Panc1 (cell line): ENCODE data around the gene PIGP. TPM values are rescaled to one million over a fixed set of nuclear protein-coding genes. Genes with fewer than 3 reads are reported as not detected.
A peak's percentile ranks its signal among the peaks of the same experiment; 100 is the strongest.
"Not testable (repeated sequence)": the region's sequence is repeated elsewhere in the genome, so short reads cannot be mapped to it uniquely, and the experiment has no call there.

Experiments used
- ATAC-seq: fragments of 200-7000 bp; cut with Tn5 transposase; 2 replicates; pipeline ENCODE4 v1.9.1; 2020; ENCODE audit warnings: mild to moderate bottlenecking, moderate library complexity
- BruUV-seq: library from RNA; stranded (reverse); fragments of 400-500 nt; replicated peaks from 2 replicates; lab custom pipeline; 2021; lab: Mats Ljungman, UMichigan
- CTCF ChIA-PET: fragments of 300-600 bp; sonication (Branson Sonifier 250); formaldehyde crosslinking; loops from one replicate; lab custom pipeline; 2022; ENCODE audit warnings: antibody characterized with exemption; lab: Charles Lee
- POLR2A ChIA-PET: fragments of 300-600 bp; sonication (Branson Sonifier 250); formaldehyde crosslinking; loops from one replicate; lab custom pipeline; 2022; ENCODE audit warnings: antibody characterized with exemption; lab: Charles Lee
- DNase-seq: peaks from one replicate; pipeline ENCODE4 v3.0.0-alpha.2; 2010; ENCODE audit warnings: low read depth, low spot score
- H3K27ac ChIP-seq: 2 replicates; pipeline ENCODE4 v1.5.1; 2011; ENCODE audit warnings: mild to moderate bottlenecking, low read length, inconsistent platforms
- H3K27me3 ChIP-seq: fragments of 200-500 bp; sonication (Bioruptor generic); 2 replicates; pipeline ENCODE4 v1.6.0; 2014; ENCODE audit warnings: low read length, inconsistent platforms; ENCODE audit not compliant: control insufficient read depth, insufficient read depth
- H3K36me3 ChIP-seq: fragments of 200-500 bp; sonication (Bioruptor generic); 2 replicates; pipeline ENCODE4 v1.5.1; 2014; ENCODE audit warnings: inconsistent platforms, mild to moderate bottlenecking, low read length, moderate library complexity; ENCODE audit not compliant: control insufficient read depth, insufficient read depth
- H3K4me1 ChIP-seq: 2 replicates; pipeline ENCODE4 v1.5.1; 2011; ENCODE audit warnings: inconsistent platforms, mild to moderate bottlenecking, low read length, moderate library complexity; ENCODE audit not compliant: control insufficient read depth, insufficient read depth
- H3K4me3 ChIP-seq, 2 experiments: 2 replicates each; pipeline ENCODE4 v1.5.1; 2011 to 2012; ENCODE audit warnings: low read depth in 2 of 2, low read length in 2 of 2, mild to moderate bottlenecking in 2 of 2, inconsistent platforms in 1 of 2, moderate library complexity in 1 of 2
- H3K9me3 ChIP-seq: fragments of 200-500 bp; sonication (Bioruptor generic); 2 replicates; pipeline ENCODE4 v1.5.1; 2014; ENCODE audit warnings: low read depth, mild to moderate bottlenecking, inconsistent platforms, low read length, moderate library complexity; ENCODE audit not compliant: control insufficient read depth, insufficient read depth
- POLR2AphosphoS5 ChIP-seq: IDR thresholded peaks from 2 replicates; pipeline ENCODE4 v1.6.1; 2012; ENCODE audit warnings: mild to moderate bottlenecking, low read depth, low read length, moderate library complexity
- SIN3A ChIP-seq: IDR thresholded peaks from 2 replicates; pipeline ENCODE4 v1.6.1; 2012; ENCODE audit warnings: low read depth, mild to moderate bottlenecking, low read length, moderate library complexity, borderline replicate concordance; ENCODE audit not compliant: insufficient read depth
- TCF7L2 ChIP-seq: IDR thresholded peaks from 2 replicates; pipeline ENCODE4 v1.6.1; 2011; ENCODE audit warnings: mild to moderate bottlenecking, low read depth, low read length, inconsistent platforms
- in situ Hi-C: cut with HindIII; loops from 2 replicates; pipeline ENCODE4 v1.10.0; 2016; ENCODE audit warnings: low sequenced_read_pairs, low pct_unique_long_range_greater_than_20kb
- intact Hi-C: fragments of 100-400 bp; cut with micrococcal nuclease; formaldehyde crosslinking; loops from one replicate; pipeline ENCODE4 v1.10.0; 2022; ENCODE audit not compliant: unreplicated experiment
- total RNA-seq: library from RNA; stranded (reverse); gene quantifications from one replicate; pipeline ENCODE4 v1.2.1, GENCODE V29; 2021; ENCODE audit not compliant: unreplicated experiment
- TF ChIP-seq, protein P1 (sequence below), 2 experiments: IDR thresholded peaks; 2 replicates each; pipeline ENCODE4 v1.6.1; 2011 to 2012; ENCODE audit warnings: low read depth in 2 of 2, control low read depth in 1 of 2, low read length in 1 of 2, mild to moderate bottlenecking in 1 of 2, moderate library complexity in 1 of 2; ENCODE audit not compliant: insufficient read depth in 1 of 2
- TF ChIP-seq, protein P2 (sequence below): fragments of 450-650 bp; IDR thresholded peaks from 2 replicates; pipeline ENCODE4 v1.5.1; 2017; ENCODE audit warnings: mild to moderate bottlenecking

The PIGP gene
- total RNA-seq, 1 experiment from 2014 or later = 16.1 TPM

- ATAC-seq, CTCF ChIA-PET, H3K36me3 ChIP-seq, H3K9me3 ChIP-seq, H3K4me1 ChIP-seq, in situ Hi-C loops, H3K27ac ChIP-seq, H3K27me3 ChIP-seq, DNase-seq, intact Hi-C loops, POLR2A ChIA-PET, H3K4me3 ChIP-seq: not testable (repeated sequence)
- BruUV-seq = TSS peak; percentile 31
These were observed 41.4 kb upstream of the PIGP start for GRCh38 chr21:37114301-37114700.

DNA sequence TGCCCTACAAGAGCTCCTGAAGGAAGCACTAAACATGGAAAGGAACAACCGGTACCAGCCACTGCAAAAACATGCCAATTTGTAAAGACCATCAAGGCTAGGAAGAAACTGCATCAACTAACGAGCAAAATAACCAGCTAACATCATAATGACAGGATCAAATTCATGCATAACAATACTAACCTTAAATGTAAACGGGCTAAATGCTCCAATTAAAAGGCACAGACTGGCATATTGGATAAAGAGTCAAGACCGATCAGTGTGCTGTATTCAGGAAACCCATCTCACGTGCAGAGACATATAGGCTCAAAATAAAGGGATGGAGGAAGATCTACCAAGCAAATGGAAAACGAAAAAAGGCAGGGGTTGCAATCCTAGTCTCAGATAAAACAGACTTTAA, 38.2 kb upstream of the PIGP start:
- H3K9me3 ChIP-seq, in situ Hi-C loops, H3K36me3 ChIP-seq, H3K4me1 ChIP-seq, POLR2A ChIA-PET, BruUV-seq, H3K27ac ChIP-seq, DNase-seq, CTCF ChIA-PET, intact Hi-C loops, ATAC-seq, H3K27me3 ChIP-seq, H3K4me3 ChIP-seq: not testable (repeated sequence)

DNA sequence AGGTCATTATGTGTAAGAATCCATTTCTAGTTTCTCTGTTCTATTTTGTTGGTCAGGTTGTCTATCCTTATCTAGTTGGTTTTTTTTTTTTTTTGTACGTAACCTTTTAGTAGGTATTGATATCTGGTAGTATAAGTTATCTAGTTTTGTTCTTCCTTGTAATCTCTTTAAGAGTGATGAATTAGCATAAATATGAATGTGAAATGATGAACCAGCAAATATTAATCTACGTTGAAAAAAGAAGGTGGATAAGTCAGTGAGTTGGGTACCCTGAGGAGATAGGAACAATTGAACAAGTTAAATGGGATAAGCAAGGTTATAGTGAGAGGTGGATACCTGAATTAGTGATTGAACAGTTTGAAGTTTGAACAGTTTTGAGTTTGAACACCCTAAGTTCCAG, 34.1 kb upstream of the PIGP start:
- Histone ChIP-seq H3K9me3 (peaks cover 5% of the 10 kb centered on the region; the same call in 1 of the 2 replicates), H3K36me3 (no peaks in the 10 kb centered on the region), H3K27me3 (no peaks in the 10 kb centered on the region), H3K4me1 (no peaks in the 10 kb centered on the region), H3K4me3 (no peak overlapping the region), H3K27ac (no peak overlapping the region)
- POLR2A ChIA-PET = no interaction called here
- intact Hi-C loops (no loop called here), in situ Hi-C loops (no loop called here)
- BruUV-seq = no TSS peak
- CTCF ChIA-PET = no interaction called here
- DNase-seq = no peak
- ATAC-seq = no peak
- TF ChIP-seq, protein P1, sequence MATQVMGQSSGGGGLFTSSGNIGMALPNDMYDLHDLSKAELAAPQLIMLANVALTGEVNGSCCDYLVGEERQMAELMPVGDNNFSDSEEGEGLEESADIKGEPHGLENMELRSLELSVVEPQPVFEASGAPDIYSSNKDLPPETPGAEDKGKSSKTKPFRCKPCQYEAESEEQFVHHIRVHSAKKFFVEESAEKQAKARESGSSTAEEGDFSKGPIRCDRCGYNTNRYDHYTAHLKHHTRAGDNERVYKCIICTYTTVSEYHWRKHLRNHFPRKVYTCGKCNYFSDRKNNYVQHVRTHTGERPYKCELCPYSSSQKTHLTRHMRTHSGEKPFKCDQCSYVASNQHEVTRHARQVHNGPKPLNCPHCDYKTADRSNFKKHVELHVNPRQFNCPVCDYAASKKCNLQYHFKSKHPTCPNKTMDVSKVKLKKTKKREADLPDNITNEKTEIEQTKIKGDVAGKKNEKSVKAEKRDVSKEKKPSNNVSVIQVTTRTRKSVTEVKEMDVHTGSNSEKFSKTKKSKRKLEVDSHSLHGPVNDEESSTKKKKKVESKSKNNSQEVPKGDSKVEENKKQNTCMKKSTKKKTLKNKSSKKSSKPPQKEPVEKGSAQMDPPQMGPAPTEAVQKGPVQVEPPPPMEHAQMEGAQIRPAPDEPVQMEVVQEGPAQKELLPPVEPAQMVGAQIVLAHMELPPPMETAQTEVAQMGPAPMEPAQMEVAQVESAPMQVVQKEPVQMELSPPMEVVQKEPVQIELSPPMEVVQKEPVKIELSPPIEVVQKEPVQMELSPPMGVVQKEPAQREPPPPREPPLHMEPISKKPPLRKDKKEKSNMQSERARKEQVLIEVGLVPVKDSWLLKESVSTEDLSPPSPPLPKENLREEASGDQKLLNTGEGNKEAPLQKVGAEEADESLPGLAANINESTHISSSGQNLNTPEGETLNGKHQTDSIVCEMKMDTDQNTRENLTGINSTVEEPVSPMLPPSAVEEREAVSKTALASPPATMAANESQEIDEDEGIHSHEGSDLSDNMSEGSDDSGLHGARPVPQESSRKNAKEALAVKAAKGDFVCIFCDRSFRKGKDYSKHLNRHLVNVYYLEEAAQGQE (IDR thresholded peaks at IDR 0.05; ENCODE audit: insufficient read depth in 1 of 2, low read depth in 2 of 2, low read length in 1 of 2) = no peak
- TF ChIP-seq, protein P2, sequence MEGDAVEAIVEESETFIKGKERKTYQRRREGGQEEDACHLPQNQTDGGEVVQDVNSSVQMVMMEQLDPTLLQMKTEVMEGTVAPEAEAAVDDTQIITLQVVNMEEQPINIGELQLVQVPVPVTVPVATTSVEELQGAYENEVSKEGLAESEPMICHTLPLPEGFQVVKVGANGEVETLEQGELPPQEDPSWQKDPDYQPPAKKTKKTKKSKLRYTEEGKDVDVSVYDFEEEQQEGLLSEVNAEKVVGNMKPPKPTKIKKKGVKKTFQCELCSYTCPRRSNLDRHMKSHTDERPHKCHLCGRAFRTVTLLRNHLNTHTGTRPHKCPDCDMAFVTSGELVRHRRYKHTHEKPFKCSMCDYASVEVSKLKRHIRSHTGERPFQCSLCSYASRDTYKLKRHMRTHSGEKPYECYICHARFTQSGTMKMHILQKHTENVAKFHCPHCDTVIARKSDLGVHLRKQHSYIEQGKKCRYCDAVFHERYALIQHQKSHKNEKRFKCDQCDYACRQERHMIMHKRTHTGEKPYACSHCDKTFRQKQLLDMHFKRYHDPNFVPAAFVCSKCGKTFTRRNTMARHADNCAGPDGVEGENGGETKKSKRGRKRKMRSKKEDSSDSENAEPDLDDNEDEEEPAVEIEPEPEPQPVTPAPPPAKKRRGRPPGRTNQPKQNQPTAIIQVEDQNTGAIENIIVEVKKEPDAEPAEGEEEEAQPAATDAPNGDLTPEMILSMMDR = no peak
- no peak for TF ChIP-seq POLR2AphosphoS5
- TF ChIP-seq TCF7L2 = no peak
- no peak for TF ChIP-seq SIN3A

DNA sequence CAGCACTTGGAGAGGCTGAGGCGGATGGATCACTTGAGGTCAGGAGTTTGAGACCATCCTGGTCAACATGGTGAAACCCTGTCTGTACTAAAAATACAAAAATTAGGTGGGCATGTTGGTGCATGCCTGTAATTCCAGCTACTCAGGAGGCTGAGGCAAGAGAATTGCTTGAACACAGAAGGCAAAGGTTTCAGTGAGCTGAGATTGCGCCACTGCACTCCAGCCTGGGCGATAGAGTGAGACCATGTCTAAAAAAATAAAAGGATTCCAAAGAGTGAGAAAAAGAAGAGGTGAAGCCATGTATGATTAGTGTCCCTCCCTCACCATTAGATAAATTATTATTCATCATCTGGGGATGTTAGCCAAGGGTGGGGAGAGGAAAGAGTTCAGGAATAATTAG, 29.9 kb upstream of the PIGP start:
- DNase-seq = not testable (repeated sequence)

More for the DNA sequence above, 29.9 kb upstream of the PIGP start:
- H3K27ac ChIP-seq, POLR2A ChIA-PET, H3K4me3 ChIP-seq, H3K9me3 ChIP-seq, intact Hi-C loops, in situ Hi-C loops, H3K36me3 ChIP-seq, ATAC-seq, CTCF ChIA-PET, H3K27me3 ChIP-seq, BruUV-seq, H3K4me1 ChIP-seq: not testable (repeated sequence)
